GM12801 (cell line): ENCODE measurements around the gene BRF1.

ENCODE experiments used
- CTCF ChIP-seq: IDR thresholded peaks from one replicate; pipeline ENCODE4 v1.5.1; 2011; ENCODE audit warnings: control low read depth; ENCODE audit not compliant: insufficient read length; ENCODE audit errors: extremely low read depth

Gene BRF1

DNA sequence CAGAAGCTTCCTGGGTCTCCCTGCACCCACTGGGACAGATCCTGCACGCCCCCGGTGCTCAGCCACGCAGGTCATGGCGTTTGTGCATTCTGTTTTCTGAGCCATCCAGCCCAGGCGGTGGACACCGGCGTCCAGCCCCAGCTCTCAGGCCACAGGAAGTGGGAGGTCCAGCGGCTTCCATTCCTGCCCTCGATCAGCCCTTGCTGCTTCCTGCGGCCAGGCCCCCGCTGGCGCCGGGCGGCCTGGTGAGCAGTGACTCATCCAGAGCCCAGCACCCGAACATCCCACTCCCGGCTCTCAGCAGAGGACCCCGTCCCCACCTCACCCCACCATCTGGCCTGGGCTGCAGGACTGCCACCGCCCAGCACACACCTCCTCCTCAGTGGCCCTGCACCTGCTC is 101.7 kb downstream of the BRF1 start:
- TF ChIP-seq CTCF: no peak

DNA sequence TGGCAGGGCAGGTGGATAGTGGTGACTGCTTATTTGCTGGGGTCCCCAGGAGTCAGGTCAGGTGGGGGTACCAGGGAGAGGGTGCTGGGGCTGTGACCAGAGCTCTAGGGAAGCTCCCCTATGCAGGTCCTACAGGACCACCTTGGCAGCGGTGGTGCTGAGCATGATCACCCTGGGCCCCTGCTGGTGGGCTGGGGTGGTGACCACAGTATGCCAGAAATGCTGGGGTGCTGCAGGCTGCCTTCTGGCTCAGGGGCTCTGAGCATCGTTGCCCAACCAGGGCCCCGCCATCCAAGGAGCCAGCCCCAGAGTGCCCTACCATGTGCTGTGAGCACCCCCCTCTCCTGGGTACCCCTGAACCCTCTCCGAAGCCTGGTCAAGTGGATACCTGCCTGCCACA is 102.2 kb downstream of the BRF1 start:
- TF ChIP-seq CTCF: no peak

GRCh38 chr14:105197211-105197641 is 103.6 kb downstream of the BRF1 start:
- no peak for TF ChIP-seq CTCF

DNA sequence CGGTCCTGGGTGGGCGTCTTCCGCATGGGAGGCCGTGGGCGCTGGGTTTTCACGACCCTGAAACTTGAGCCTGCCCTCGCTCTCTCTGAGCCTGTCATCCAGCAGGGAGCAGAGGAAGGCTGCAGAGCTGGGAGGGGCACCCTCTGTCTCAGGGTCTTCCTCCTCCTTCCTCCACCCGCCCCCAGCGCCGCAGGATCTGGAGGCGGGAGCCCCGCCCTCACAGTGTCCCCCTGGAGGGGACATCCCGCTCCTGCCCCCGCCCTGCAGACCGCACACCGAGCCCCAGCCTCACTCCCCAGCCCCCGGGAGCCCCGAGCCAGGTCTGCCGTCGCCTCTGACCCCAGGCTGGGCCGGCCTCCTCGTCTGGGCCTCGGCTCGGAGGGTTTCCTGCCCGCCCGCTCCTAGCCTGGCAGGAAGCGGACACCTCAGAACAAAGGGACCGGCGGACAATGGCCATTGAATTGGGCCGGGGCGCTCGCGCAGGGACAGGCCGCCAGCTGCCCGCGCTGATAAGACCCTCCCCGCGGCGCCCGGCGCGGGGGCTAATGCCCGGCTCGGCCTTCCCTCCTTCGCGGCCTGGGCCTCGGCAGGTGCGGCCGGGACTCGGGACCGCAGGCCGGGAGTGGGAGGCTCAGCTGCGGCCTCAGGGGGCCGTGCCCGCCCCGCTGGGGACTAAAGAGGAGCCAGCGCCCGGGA is 104.4 kb downstream of the BRF1 start:
- TF ChIP-seq CTCF: no peak

GRCh38 chr14:105195522-105196264 is 105.1 kb downstream of the BRF1 start:
- no peak for TF ChIP-seq CTCF

GRCh38 chr14:105195051-105195450 is 105.8 kb downstream of the BRF1 start:
- no peak for TF ChIP-seq CTCF

- no peak for TF ChIP-seq CTCF
Observed at GRCh38 chr14:105193916-105194782, 106.7 kb downstream of the BRF1 start.
